Cortex of kidney (tissue), 1 donor: ENCODE measurements around the gene DNAJC6.

Experiments used
- DNase-seq: peaks from one replicate; lab custom pipeline; 2025; lab: John Stamatoyannopoulos, UW

DNAJC6 gene

GRCh38 chr1:65292861-65293593 lies 16.3 kb upstream of the DNAJC6 start:
- DNase-seq, result no peak

- no peak for DNase-seq
Measured at GRCh38 chr1:65297706-65298105, 11.6 kb upstream of the DNAJC6 start.

- DNase-seq, result no peak
Measured at GRCh38 chr1:65299328-65299727, 10.0 kb upstream of the DNAJC6 start.

GRCh38 chr1:65308781-65309303 lies 501 bp upstream of the DNAJC6 start:
- DNase-seq, result no peak

- no peak for DNase-seq
Measured at GRCh38 chr1:65310078-65310587, 790 bp downstream of the DNAJC6 start.

- no peak for DNase-seq
Measured at GRCh38 chr1:65311760-65312159, 2.4 kb downstream of the DNAJC6 start.

GRCh38 chr1:65316233-65316632 lies 6.9 kb downstream of the DNAJC6 start:
- DNase-seq, result no peak

GRCh38 chr1:65317866-65318653 lies 8.7 kb downstream of the DNAJC6 start:
- no peak for DNase-seq

GRCh38 chr1:65319141-65319540 lies 9.8 kb downstream of the DNAJC6 start:
- no peak for DNase-seq

- no peak for DNase-seq
Measured at GRCh38 chr1:65319754-65320153, 10.4 kb downstream of the DNAJC6 start.

GRCh38 chr1:65321879-65322278 lies 12.5 kb downstream of the DNAJC6 start:
- no peak for DNase-seq

GRCh38 chr1:65323246-65323645 lies 13.9 kb downstream of the DNAJC6 start:
- DNase-seq, result no peak

GRCh38 chr1:65330021-65330420 lies 20.7 kb downstream of the DNAJC6 start:
- DNase-seq, result no peak

- no peak for DNase-seq
Measured at GRCh38 chr1:65330822-65331221, 21.5 kb downstream of the DNAJC6 start.

GRCh38 chr1:65332821-65333220 lies 23.5 kb downstream of the DNAJC6 start:
- DNase-seq, result no peak

- DNase-seq, result no peak
Measured at GRCh38 chr1:65334081-65334480, 24.7 kb downstream of the DNAJC6 start.

- DNase-seq, result no peak
Measured at GRCh38 chr1:65339866-65340468, 30.6 kb downstream of the DNAJC6 start.

- DNase-seq, result no peak
Measured at GRCh38 chr1:65341381-65341780, 32.0 kb downstream of the DNAJC6 start.

GRCh38 chr1:65343286-65343685 lies 33.9 kb downstream of the DNAJC6 start:
- no peak for DNase-seq

- no peak for DNase-seq
Measured at GRCh38 chr1:65344171-65344814, 35.0 kb downstream of the DNAJC6 start.

GRCh38 chr1:65346190-65346589 lies 36.8 kb downstream of the DNAJC6 start:
- no peak for DNase-seq
